ENCODE results near the gene NTMT1.
"Not testable (repeated sequence)": the region's sequence is repeated elsewhere in the genome, so short reads cannot be mapped to it uniquely, and the experiment has no call there.

NTMT1 gene, protein sequence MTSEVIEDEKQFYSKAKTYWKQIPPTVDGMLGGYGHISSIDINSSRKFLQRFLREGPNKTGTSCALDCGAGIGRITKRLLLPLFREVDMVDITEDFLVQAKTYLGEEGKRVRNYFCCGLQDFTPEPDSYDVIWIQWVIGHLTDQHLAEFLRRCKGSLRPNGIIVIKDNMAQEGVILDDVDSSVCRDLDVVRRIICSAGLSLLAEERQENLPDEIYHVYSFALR

DNA sequence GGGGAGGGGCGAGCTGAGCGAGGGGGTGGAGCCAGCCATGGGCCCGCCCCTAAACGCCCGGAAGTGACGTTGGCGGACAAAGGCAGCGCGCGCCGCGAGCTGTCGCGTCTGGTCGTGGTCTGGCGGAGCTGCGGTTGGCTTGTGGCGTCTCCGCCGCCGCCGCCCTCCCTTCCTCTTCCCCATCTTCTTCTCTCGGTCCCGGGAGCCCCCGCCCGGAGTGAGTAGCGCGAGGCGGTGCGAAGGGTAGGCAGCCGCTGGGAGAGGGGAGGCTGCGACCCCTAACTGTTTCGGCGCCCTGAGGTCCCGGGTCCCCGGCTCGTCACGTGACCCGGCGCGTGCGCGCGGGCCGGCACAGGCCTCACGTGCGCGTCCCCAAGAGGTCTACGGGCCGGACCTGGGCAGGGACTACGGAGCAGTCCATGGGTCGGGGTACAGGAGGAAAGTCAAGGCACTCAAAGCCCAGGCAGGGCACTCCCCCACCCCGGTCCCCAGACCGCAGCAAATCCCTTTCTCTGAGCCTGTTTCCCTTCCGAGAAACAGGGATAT lies at the start of gene NTMT1:
TSS of gene NTMT1 (plus strand) at position 85 of the 546 bp plus-strand sequence. CDS start 6,541 bp downstream, outside the sequence.
- in situ Hi-C loops (cut with MboI; ENCODE audit: low sequenced_read_pairs), result no loop called here

DNA sequence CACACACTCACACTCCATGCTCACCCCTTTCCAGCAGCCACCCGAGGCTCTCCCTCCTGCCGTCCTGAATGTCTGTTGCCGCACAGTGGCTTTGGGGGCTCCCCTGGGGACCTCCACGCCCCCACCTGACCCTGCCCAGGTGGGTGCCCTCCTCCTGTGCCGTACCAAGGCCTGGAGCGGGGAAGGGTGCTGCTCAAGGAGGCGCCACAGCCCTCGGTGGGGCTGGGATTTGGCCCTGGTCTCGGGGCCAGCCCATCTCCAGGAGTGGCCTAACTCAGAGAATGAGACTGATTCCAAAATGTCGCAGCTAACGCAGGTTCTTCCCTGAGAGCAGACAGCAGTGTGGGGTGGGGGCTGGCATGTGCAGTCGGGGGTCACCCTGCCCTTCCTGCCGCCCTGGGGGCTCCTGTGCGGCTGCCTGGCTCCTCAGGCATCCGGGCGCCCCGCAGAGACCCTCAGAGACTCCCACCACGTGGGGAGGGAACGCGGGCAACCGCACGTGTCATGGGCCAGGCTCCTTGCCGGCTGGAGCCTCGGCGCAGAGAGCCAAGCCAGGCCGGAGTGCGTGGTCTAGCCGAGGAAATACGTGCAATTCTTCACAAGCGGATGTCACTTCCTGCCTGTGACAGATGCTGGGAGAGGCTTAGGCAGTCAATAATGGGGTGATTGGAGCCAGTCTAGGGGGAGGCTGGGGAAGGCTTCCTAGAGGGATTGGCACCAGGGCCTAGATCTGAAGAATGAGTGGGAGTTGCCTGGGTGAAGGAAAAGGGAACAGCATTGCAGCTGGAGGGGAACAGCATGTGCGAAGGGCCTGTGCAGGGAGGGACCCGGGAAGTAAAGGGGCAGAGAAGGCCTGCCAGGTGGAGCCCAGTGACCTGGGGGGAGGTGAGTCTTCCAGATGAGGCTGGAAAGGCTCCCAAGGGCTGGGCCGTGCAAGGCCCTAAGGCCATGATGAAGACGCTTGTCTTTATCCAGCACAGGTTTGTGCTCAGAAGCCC lies 49.1 kb upstream of the NTMT1 start:
- in situ Hi-C loops (cut with MboI; ENCODE audit: low sequenced_read_pairs), result no loop called here

GRCh38 chr9:129579294-129579693 lies 46.7 kb upstream of the NTMT1 start:
- in situ Hi-C loops (cut with MboI; ENCODE audit: low sequenced_read_pairs), result no loop called here

- in situ Hi-C loops (cut with MboI; ENCODE audit: low sequenced_read_pairs), result no loop called here
Measured at GRCh38 chr9:129580211-129580915, 45.6 kb upstream of the NTMT1 start.

GRCh38 chr9:129581505-129582189 lies 44.3 kb upstream of the NTMT1 start:
- in situ Hi-C loops (cut with MboI; ENCODE audit: low sequenced_read_pairs), result no loop called here

DNA sequence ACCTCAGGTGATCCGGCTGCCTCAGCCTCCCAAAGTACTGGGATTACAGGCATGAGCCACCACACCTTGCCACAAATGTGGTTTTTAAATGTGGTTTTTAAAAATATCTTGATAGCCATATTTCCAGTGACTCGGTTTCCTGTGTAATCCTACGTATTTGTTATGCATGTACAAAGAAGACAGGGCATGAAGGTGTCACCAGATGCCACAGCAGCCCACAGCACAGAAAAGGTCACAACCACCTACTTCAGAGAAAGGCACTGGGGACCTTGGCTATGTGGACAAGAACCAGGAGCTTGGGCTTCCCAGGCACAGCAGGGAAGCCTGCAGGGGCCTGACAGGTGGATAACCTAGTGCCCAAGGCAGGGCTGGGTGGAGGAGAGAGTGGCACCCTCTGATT lies 43.1 kb upstream of the NTMT1 start:
- in situ Hi-C loops (cut with MboI; ENCODE audit: low sequenced_read_pairs), result no loop called here

DNA sequence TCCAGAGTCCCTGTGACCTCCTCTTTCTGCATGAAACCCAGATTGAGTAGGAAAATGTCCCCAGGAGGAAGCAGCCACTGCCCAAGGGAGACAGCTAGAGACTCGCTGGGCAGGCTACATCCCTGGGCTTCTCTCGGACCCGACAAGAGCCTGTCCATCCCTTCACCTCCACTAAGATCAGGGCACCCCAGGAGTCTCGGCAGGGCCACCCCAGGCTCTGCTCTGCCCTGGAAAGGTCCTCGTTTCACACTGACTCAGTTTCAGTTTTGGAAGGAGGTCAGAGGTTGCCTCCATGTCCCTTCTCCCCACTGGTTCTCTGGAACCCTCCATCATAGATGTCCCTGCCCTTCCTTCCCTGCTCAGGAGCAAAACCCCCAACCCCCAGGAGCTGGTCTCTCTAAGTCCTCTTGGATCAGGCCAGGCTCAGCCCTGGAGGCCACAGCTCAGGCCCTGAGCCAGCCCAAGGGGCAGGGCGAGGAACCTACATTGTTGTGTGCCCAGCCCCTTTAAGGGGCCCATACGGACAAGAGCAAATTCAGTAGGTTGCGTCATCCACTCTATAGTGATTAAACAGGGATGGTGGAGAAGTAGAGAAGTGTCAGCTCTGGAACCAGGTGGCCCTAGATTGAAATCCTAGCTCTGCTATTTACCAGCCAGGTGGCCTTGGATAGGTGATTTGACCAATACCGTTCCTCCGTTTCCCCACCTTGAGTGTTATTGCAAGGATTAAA lies 42.5 kb upstream of the NTMT1 start:
- in situ Hi-C loops (cut with MboI; ENCODE audit: low sequenced_read_pairs), result no loop called here

DNA sequence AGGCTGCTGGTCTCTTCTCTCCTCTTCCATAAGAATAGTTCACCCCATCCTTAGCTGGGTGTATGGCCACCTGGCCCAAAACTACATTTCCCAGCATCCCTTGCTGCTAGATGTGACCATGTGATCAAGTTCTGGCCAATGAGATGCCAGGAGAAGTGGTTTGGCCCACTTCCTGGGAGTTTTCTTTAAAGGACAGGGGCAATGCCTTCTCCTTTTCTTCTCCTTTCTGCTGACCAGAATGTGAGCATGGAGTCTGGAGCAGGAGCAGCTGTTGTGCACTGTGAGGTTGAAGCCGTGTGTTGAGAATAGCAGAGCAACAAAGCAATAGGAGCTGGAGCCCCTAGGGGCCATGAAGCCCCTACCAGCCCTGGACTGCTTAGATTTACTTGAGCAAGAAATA lies 41.8 kb upstream of the NTMT1 start:
- in situ Hi-C loops (cut with MboI; ENCODE audit: low sequenced_read_pairs), result no loop called here

GRCh38 chr9:129585352-129585751 lies 40.6 kb upstream of the NTMT1 start:
- in situ Hi-C loops (cut with MboI; ENCODE audit: low sequenced_read_pairs), result no loop called here

DNA sequence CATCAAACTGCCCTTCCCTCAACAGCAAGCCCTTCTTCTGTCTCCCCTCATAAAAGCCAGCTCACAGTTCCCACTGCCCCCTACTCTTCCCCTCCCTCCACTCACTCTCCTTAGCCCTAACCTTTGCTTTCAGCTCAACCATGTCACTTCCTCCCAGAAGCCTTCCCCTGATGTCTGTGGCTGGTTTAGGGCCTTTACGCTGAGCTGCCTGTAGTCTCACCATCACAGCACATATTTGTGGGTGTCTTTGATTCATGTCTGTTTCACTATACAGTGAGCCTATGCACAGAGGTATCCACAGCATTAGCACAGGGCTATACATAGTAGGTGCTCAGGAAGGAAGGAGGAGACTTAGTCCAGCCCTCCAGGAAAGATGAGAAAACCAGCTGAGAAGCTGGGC lies 39.7 kb upstream of the NTMT1 start:
- in situ Hi-C loops (cut with MboI; ENCODE audit: low sequenced_read_pairs), result no loop called here

GRCh38 chr9:129586685-129587084 lies 39.3 kb upstream of the NTMT1 start:
- in situ Hi-C loops (cut with MboI; ENCODE audit: low sequenced_read_pairs), result no loop called here

GRCh38 chr9:129587487-129588262 lies 38.3 kb upstream of the NTMT1 start:
- in situ Hi-C loops (cut with MboI; ENCODE audit: low sequenced_read_pairs), result no loop called here

DNA sequence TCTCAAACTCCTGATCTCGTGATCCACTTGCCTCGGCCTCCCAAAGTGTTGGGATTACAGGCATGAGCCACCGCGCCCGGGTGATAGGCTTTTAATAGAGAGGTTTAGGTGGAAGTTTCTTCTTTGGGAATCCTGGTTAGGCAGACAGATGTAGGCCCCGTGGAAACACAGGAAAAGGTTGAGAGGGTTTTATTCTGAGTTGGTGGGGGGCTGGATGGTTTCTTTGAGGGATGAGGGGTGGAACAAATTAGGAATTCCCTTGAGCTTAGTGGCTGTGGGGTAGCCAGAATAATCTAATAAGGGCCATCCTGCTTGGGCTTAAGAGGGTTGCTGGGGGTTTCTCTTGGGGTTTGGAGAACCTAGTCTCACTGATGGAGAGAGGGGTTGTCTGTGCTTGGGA lies 35.5 kb upstream of the NTMT1 start:
- in situ Hi-C loops (cut with MboI; ENCODE audit: low sequenced_read_pairs), result no loop called here

- in situ Hi-C loops (cut with MboI; ENCODE audit: low sequenced_read_pairs), result no loop called here
Measured at GRCh38 chr9:129591916-129592315, 34.0 kb upstream of the NTMT1 start.

- in situ Hi-C loops (cut with MboI; ENCODE audit: low sequenced_read_pairs), result not testable (repeated sequence)
Measured at GRCh38 chr9:129592790-129593189, 33.2 kb upstream of the NTMT1 start.

- in situ Hi-C loops (cut with MboI; ENCODE audit: low sequenced_read_pairs), result no loop called here
Measured at GRCh38 chr9:129594632-129595031, 31.3 kb upstream of the NTMT1 start.

DNA sequence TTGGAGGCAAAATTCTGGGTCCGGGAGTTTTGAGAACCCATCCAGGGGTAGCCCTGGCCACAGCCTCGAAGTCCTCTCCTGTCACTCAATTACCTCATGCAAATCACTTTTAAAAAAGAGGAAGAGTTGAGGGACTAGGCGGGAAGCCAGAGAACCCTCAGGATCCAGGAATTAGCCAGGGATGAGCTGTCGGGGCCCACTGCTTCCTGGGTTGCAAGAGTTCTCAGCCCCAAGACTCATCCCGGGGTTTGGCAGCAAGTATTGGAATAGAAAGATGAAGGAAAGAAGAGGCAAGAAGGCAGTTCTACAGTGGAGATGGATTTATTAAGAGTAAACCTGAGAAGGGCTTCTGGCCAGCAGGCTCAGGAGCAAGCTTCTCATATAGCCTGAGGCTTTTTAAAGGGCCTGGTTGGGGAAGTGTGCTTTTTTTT lies 30.6 kb upstream of the NTMT1 start:
- in situ Hi-C loops (cut with MboI; ENCODE audit: low sequenced_read_pairs), result no loop called here

- in situ Hi-C loops (cut with MboI; ENCODE audit: low sequenced_read_pairs), result no loop called here
Measured at GRCh38 chr9:129595903-129596540, 29.9 kb upstream of the NTMT1 start.
